ENCODE measurements around the gene ADCY9. TPM values are rescaled to one million over a fixed set of nuclear protein-coding genes. Genes with fewer than 3 reads are reported as not detected.

Gene ADCY9
- total RNA-seq, 1 experiment from 2014 or later = 10.5 TPM

DNA sequence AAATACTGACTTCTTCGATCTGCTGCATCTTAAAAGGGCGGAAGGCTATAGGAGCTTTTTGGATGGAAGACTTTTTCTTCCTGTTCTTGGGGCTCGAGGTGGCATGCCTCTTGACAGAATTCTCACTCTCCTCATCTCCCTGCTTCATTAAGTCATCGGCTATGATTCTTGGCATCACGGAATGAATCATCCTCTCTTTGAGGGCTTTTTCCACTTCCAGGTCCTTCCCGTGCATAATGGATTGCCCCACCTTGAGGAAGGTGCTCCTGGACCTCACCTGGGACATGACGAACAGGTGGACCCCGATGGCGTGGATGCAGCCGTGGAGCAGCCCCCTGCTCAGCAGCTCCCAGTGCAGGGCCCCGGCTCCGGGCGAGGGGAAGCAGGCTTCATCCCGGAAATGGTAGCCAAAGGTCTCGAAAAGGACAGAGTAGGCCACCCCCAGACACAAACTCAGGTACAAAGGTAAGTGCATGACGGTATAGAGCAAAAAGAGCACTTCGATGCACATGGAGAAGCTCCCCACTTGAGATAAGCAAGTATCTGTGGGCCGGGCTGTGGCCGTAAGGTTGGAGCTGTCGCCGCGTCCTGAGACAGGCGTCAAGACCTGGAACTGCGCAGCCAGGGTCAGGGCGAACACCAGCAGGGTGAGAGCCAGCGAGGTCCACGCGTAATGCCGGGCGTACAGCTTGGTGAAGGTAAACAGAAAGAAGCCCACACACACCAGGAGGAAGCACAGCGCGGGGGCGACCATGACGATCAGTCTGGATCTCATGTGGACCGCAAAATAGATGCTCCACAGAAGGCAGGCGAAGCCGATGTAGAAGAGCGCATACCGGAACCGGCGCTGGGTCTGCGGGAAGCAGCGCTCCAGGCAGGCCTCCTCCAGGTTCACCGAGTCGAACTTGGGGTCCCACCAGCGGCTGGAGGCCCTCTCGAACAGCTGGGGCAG, 1.7 kb downstream of the ADCY9 start:
- CTCF ChIA-PET = no interaction called here
- Histone ChIP-seq H3K4me2 (no peak overlapping the region), H3K4me3 (no peak overlapping the region), H3F3A (ENCODE audit: insufficient read depth, low read depth) (no peaks in the 10 kb centered on the region), H3K36me3 (ENCODE audit: low read depth) (no peaks in the 10 kb centered on the region), H2AFZ (no peak overlapping the region), H3K27ac (no peak overlapping the region), H3K9me3 (ENCODE audit: insufficient read depth, low read depth) (no peaks in the 10 kb centered on the region), H4K20me1 (ENCODE audit: insufficient read depth) (no peaks in the 10 kb centered on the region; the same call in 1 of the 2 replicates), H3K27me3 (ENCODE audit: insufficient read depth, low read depth) (no peaks in the 10 kb centered on the region), H3K4me1 (replicated peaks; ENCODE audit: insufficient read depth) (no peaks in the 10 kb centered on the region), H3K79me2 (ENCODE audit: low read depth) (no peaks in the 10 kb centered on the region), H3K9me2 (ENCODE audit: insufficient read depth) (no peaks in the 10 kb centered on the region)
- TSS peak; percentile 51 for BruUV-seq (replicated peaks)
- intact Hi-C loops (cut with micrococcal nuclease; ENCODE audit: unreplicated experiment) = loop anchor here (5.0 kb wide), 1 partner anchor 132 kb away; no protein-coding TSS in a partner anchor
- no peak for TF ChIP-seq EZH2 (IDR thresholded peaks at IDR 0.05; ENCODE audit: low read depth)
- TF ChIP-seq, protein P1, sequence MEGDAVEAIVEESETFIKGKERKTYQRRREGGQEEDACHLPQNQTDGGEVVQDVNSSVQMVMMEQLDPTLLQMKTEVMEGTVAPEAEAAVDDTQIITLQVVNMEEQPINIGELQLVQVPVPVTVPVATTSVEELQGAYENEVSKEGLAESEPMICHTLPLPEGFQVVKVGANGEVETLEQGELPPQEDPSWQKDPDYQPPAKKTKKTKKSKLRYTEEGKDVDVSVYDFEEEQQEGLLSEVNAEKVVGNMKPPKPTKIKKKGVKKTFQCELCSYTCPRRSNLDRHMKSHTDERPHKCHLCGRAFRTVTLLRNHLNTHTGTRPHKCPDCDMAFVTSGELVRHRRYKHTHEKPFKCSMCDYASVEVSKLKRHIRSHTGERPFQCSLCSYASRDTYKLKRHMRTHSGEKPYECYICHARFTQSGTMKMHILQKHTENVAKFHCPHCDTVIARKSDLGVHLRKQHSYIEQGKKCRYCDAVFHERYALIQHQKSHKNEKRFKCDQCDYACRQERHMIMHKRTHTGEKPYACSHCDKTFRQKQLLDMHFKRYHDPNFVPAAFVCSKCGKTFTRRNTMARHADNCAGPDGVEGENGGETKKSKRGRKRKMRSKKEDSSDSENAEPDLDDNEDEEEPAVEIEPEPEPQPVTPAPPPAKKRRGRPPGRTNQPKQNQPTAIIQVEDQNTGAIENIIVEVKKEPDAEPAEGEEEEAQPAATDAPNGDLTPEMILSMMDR (conservative IDR thresholded peaks at IDR 0.05) = no peak
- DNase-seq = no peak
- POLR2A ChIA-PET (ENCODE audit: unreplicated experiment) = no interaction called here

DNA sequence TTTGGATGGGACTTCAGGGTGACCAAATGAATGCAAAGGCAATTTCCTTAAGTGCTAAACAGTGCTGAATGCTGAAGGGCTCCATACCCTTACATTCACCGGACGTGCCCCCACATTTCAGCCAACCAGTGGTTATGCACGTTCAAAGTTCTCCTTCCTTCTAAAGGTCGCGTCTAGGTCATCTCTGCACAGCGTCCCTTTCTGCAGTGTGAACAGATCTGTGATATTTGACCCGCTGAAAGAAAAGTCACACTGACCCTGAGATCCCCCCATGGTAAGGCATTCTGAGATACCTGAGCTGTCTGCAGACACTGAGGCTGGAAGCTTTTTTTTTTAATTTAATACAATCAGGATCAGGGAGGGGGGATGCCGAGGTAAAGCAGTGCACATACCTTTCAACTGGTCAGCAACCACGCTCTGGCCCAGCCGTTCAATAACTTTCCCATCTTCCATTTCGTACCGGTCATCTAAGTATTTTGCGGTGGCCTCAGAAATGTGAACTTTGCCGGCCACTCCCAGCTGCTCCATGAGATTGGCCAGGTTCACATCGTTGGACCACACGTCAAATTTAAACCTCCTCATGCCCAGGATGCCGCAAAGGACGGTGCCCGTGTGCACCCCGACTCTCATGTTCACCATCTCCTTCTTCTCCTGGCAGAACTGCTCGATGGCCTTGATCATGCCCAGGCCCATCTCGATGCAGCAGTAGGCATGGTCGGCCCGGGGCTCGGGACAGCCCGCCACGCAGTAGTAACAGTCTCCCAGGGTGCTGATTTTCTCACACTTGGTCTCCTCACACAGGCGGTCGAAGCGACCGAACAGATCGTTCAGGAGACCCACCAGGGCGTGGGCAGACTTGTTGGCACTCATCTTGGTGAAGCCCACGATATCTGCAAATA, 2.6 kb downstream of the ADCY9 start:
- H3K4me2 ChIP-seq = no peak overlapping the region; the same call in 1 of the 2 replicates
- H3K36me3 ChIP-seq (ENCODE audit: low read depth) = no peaks in the 10 kb centered on the region
- no peaks in the 10 kb centered on the region for H3K9me2 ChIP-seq (ENCODE audit: insufficient read depth)
- H3K27ac ChIP-seq = no peak overlapping the region
- TF ChIP-seq EZH2 (IDR thresholded peaks at IDR 0.05; ENCODE audit: low read depth) = no peak
- TF ChIP-seq, protein P1 (conservative IDR thresholded peaks at IDR 0.05) = no peak
- H3K9me3 ChIP-seq (ENCODE audit: insufficient read depth, low read depth) = no peaks in the 10 kb centered on the region
- H3K27me3 ChIP-seq (ENCODE audit: insufficient read depth, low read depth) = no peaks in the 10 kb centered on the region
- no peaks in the 10 kb centered on the region; the same call in 1 of the 2 replicates for H4K20me1 ChIP-seq (ENCODE audit: insufficient read depth)
- no peak overlapping the region for H3K4me3 ChIP-seq
- no peaks in the 10 kb centered on the region for H3K79me2 ChIP-seq (ENCODE audit: low read depth)
- intact Hi-C loops (cut with micrococcal nuclease; ENCODE audit: unreplicated experiment) = loop anchor here (5.0 kb wide), 1 partner anchor 131 kb away; no protein-coding TSS in a partner anchor
- H3F3A ChIP-seq (ENCODE audit: insufficient read depth, low read depth) = no peaks in the 10 kb centered on the region
- CTCF ChIA-PET = interaction anchor here (1.2 kb wide), 1 partner anchor 131 kb away, joined by 10 read pairs; no protein-coding TSS in a partner anchor
- POLR2A ChIA-PET (ENCODE audit: unreplicated experiment) = no interaction called here
- BruUV-seq (replicated peaks) = no TSS peak
- H3K4me1 ChIP-seq (replicated peaks; ENCODE audit: insufficient read depth) = no peaks in the 10 kb centered on the region
- no peak overlapping the region for H2AFZ ChIP-seq
- no peak for DNase-seq

All from PC-9 (cell line).